ENCODE data around the gene SLC39A11.

The SLC39A11 gene

GRCh38 chr17:72661945-72662826 lies 430.3 kb downstream of the SLC39A11 start:
- TF ChIP-seq ESRRG (CRISPR knock-in tag; IDR thresholded peaks at IDR 0.05) (no peak), PATZ1 (CRISPR knock-in tag; IDR thresholded peaks at IDR 0.05; ENCODE audit: borderline replicate concordance) (no peak), CREB5 (CRISPR knock-in tag; IDR thresholded peaks at IDR 0.05; ENCODE audit: low read depth) (no peak), ZNF8 (CRISPR knock-in tag; IDR thresholded peaks at IDR 0.05) (no peak), ARNTL (CRISPR knock-in tag; IDR thresholded peaks at IDR 0.05; ENCODE audit: borderline replicate concordance, low read depth) (no peak), SNAI2 (CRISPR knock-in tag; IDR thresholded peaks at IDR 0.05) (no peak), ZNF565 (CRISPR knock-in tag; conservative IDR thresholded peaks at IDR 0.05; ENCODE audit: low read depth) (no peak), RARB (CRISPR knock-in tag; IDR thresholded peaks at IDR 0.05) (no peak), ZFP3 (CRISPR knock-in tag; IDR thresholded peaks at IDR 0.05) (no peak), POU6F1 (CRISPR knock-in tag; IDR thresholded peaks at IDR 0.05; ENCODE audit: borderline replicate concordance, low read depth) (no peak), TSHZ2 (CRISPR knock-in tag; IDR thresholded peaks at IDR 0.05) (no peak), CSDC2 (CRISPR knock-in tag; IDR thresholded peaks at IDR 0.05) (no peak), ISL1 (CRISPR knock-in tag; IDR thresholded peaks at IDR 0.05) (no peak), TCF4 (CRISPR knock-in tag; IDR thresholded peaks at IDR 0.05; ENCODE audit: borderline replicate concordance) (no peak)
- ATAC-seq, result no peak

GRCh38 chr17:72661116-72661944 lies 431.2 kb downstream of the SLC39A11 start:
- no peak for TF ChIP-seq GLIS3 (CRISPR knock-in tag; IDR thresholded peaks at IDR 0.05)
- no peak for TF ChIP-seq TSHZ2 (CRISPR knock-in tag; IDR thresholded peaks at IDR 0.05)
- no peak for TF ChIP-seq ZC3H10 (CRISPR knock-in tag; IDR thresholded peaks at IDR 0.05)
- TF ChIP-seq CSDC2 (CRISPR knock-in tag; IDR thresholded peaks at IDR 0.05), result no peak
- no peak for TF ChIP-seq OSR1 (CRISPR knock-in tag; IDR thresholded peaks at IDR 0.05)
- no peak for TF ChIP-seq TCF4 (CRISPR knock-in tag; IDR thresholded peaks at IDR 0.05; ENCODE audit: borderline replicate concordance)
- TF ChIP-seq ESRRG (CRISPR knock-in tag; IDR thresholded peaks at IDR 0.05), result no peak
- no peak for TF ChIP-seq ZFP30 (CRISPR knock-in tag; IDR thresholded peaks at IDR 0.05)
- TF ChIP-seq RARB (CRISPR knock-in tag; IDR thresholded peaks at IDR 0.05), result no peak
- TF ChIP-seq PPARA (CRISPR knock-in tag; IDR thresholded peaks at IDR 0.05; ENCODE audit: borderline replicate concordance), result no peak
- no peak for TF ChIP-seq ZFP3 (CRISPR knock-in tag; IDR thresholded peaks at IDR 0.05)
- TF ChIP-seq CSRNP3 (CRISPR knock-in tag; IDR thresholded peaks at IDR 0.05), result no peak
- no peak for TF ChIP-seq POU6F1 (CRISPR knock-in tag; IDR thresholded peaks at IDR 0.05; ENCODE audit: borderline replicate concordance, low read depth)
- no peak for TF ChIP-seq ISL1 (CRISPR knock-in tag; IDR thresholded peaks at IDR 0.05)
- no peak for TF ChIP-seq ZNF70 (CRISPR knock-in tag; IDR thresholded peaks at IDR 0.05)
- no peak for TF ChIP-seq BACH2 (CRISPR knock-in tag; IDR thresholded peaks at IDR 0.05; ENCODE audit: borderline replicate concordance)
- TF ChIP-seq ZNF565 (CRISPR knock-in tag; conservative IDR thresholded peaks at IDR 0.05; ENCODE audit: low read depth), result no peak
- TF ChIP-seq TOX (CRISPR knock-in tag; IDR thresholded peaks at IDR 0.05; ENCODE audit: borderline replicate concordance), result no peak

More at GRCh38 chr17:72661116-72661944, 431.2 kb downstream of the SLC39A11 start:
- ATAC-seq, result no peak

Measured in SK-N-SH treated with all-trans-retinoic acid at 6 μM for 48 hours (cell line).